Right cardiac atrium (tissue), 5 donors: Measurements from ENCODE around the gene SLC25A15. TPM values are rescaled to one million over a fixed set of nuclear protein-coding genes. Genes with fewer than 3 reads are reported as not detected.
"Not testable (repeated sequence)": the region's sequence is repeated elsewhere in the genome, so short reads cannot be mapped to it uniquely, and the experiment has no call there.

Experiments
- ATAC-seq, 2 donors: fragments of 200-7000 bp; cut with Tn5 transposase; one replicate each; pipeline versions ENCODE4 v1.8.0 to v1.9.1; 2020; ENCODE audit warnings: moderate library complexity in 2 of 2, mild to moderate bottlenecking in 1 of 2
- DNase-seq, 3 donors: peaks; one replicate each; pipeline ENCODE4 v3.0.0-alpha.2; 2020
- H3K27ac ChIP-seq: one replicate; pipeline ENCODE4 v1.5.1; 2013; ENCODE audit warnings: mild to moderate bottlenecking, low read length, control low read depth, moderate library complexity
- H3K27me3 ChIP-seq: one replicate; pipeline ENCODE4 v1.6.1; 2013; ENCODE audit not compliant: control insufficient read depth, insufficient read depth
- H3K4me1 ChIP-seq: one replicate; pipeline ENCODE4 v1.6.1; 2013; ENCODE audit warnings: low read length; ENCODE audit not compliant: control insufficient read depth, insufficient read depth
- H3K4me3 ChIP-seq: one replicate; pipeline ENCODE4 v1.5.1; 2013; ENCODE audit warnings: low read length, control low read depth
- H3K9me3 ChIP-seq: one replicate; pipeline ENCODE4 v1.6.1; 2013; ENCODE audit warnings: low read length; ENCODE audit not compliant: control insufficient read depth
- WGBS: extraction: QIAGEN DNeasy Blood & Tissue Kit; methylation state at CpG from one replicate; pipeline ENCODE4 v1.1.7; 2013; 5-methylcytosine and 5-hydroxymethylcytosine counted together
- intact Hi-C, 4 donors: fragments of 100-400 bp; cut with DNase I; formaldehyde crosslinking; loops; one replicate each; pipeline versions ENCODE4 v1.11.0 to v1.14.0; 2022 to 2023
- microRNA-seq, 2 donors: library from miRNA; unstranded; fragments of <30 nt; microRNA quantifications; one replicate each; pipeline ENCODE4 v1.2.0, GENCODE V29; 2020 to 2021
- polyA plus RNA-seq: library from polyadenylated mRNA; stranded (reverse); fragments of 200-250 nt; gene quantifications from one replicate; pipeline ENCODE4 v1.2.3, GENCODE V29; 2013
- total RNA-seq, 4 donors: library from RNA; stranded (reverse); fragmentation: NEBNext Ultra II Directional; extraction: Animal tissue kit (Norgen Biotek cat#: 25700); gene quantifications; one replicate each; pipeline ENCODE4 v1.2.1, GENCODE V29; 2021
- donor health status: healthy with polysubstance abuse.
- donor health status: DM: no; HTN: yes; CAD: no.
- donor health status: DM: no; HTN: no; CAD: no.
- donor health status: DM: no; HTN: yes; CAD: no; lungs with severe emphysema.
- donor health status: DM: yes; HTN: yes; CAD: no.

The SLC25A15 gene
- total and polyA plus RNA-seq, 5 donors: 1.9 to 5.7 (median 4.3) TPM

GRCh38 chr13:40813667-40814454 is 24.4 kb downstream of the SLC25A15 start:
- H3K9me3 ChIP-seq: no peaks in the 10 kb centered on the region
- H3K27me3 ChIP-seq: no peaks in the 10 kb centered on the region
- 78% methylated on average over 7 of the region's 7 CpGs for WGBS
- ATAC-seq (peak in 1 of 2 donors; percentile 50), DNase-seq (no peak)
- H3K4me1 ChIP-seq: no peaks in the 10 kb centered on the region
- H3K4me3 ChIP-seq: no peak overlapping the region
- intact Hi-C loops: no loop called here
- no peak overlapping the region for H3K27ac ChIP-seq

- intact Hi-C loops: no loop called here
- ATAC-seq (no peak), DNase-seq (no peak)
- H3K9me3 ChIP-seq: no peaks in the 10 kb centered on the region
- no peaks in the 10 kb centered on the region for H3K27me3 ChIP-seq
- WGBS: 98% methylated on average over 2 of the region's 2 CpGs
- H3K4me1 ChIP-seq: no peaks in the 10 kb centered on the region
- H3K4me3 ChIP-seq: no peak overlapping the region
- H3K27ac ChIP-seq: no peak overlapping the region
Observed at GRCh38 chr13:40814803-40815202, 25.4 kb downstream of the SLC25A15 start.

GRCh38 chr13:40818926-40819325 is 29.5 kb downstream of the SLC25A15 start:
- Histone ChIP-seq H3K27me3 (no peaks in the 10 kb centered on the region), H3K4me1 (no peaks in the 10 kb centered on the region), H3K27ac (no peak overlapping the region), H3K9me3 (no peaks in the 10 kb centered on the region), H3K4me3 (no peak overlapping the region)
- WGBS: 90% methylated on average over 5 of the region's 5 CpGs
- ATAC-seq (no peak), DNase-seq (no peak)
- intact Hi-C loops: no loop called here

- WGBS: 76% methylated on average over 1 of the region's 1 CpG
Observed at GRCh38 chr13:40819797-40820315, 30.4 kb downstream of the SLC25A15 start.

GRCh38 chr13:40839725-40840124 is 50.3 kb downstream of the SLC25A15 start:
- H3K4me3 ChIP-seq, H3K9me3 ChIP-seq, intact Hi-C loops, ATAC-seq, H3K4me1 ChIP-seq, DNase-seq, H3K27me3 ChIP-seq, H3K27ac ChIP-seq: not testable (repeated sequence)
- 62% methylated on average over 2 of the region's 2 CpGs for WGBS

More at GRCh38 chr13:40819797-40820315, 30.4 kb downstream of the SLC25A15 start:
- Histone ChIP-seq H3K9me3 (no peaks in the 10 kb centered on the region), H3K4me1 (no peaks in the 10 kb centered on the region), H3K27ac (no peak overlapping the region), H3K4me3 (no peak overlapping the region), H3K27me3 (no peaks in the 10 kb centered on the region)
- ATAC-seq (no peak), DNase-seq (no peak)
- intact Hi-C loops: no loop called here

GRCh38 chr13:40840955-40841354 is 51.5 kb downstream of the SLC25A15 start:
- 96% methylated on average over 2 of the region's 2 CpGs for WGBS
- intact Hi-C loops, ATAC-seq, H3K4me1 ChIP-seq, H3K4me3 ChIP-seq, H3K27me3 ChIP-seq, DNase-seq, H3K27ac ChIP-seq, H3K9me3 ChIP-seq: not testable (repeated sequence)

Small RNA genes within 50 kb of the gene (microRNA-seq; reads per million reads assigned to microRNA genes)
- 0 reads per million in 2 donors for gene MIR621

Other genes starting within 250 kb of the SLC25A15 start
- 10 to 100 TPM; 21.0 to 33.6 (median 24.5) TPM for gene FOXO1, start 123.0 kb upstream of the SLC25A15 start, total RNA-seq
- 7.1 TPM for gene FOXO1, start 123.0 kb upstream of the SLC25A15 start, polyA plus RNA-seq
- gene MRPS31, start 18.4 kb upstream of the SLC25A15 start, total RNA-seq: 10 to 100 TPM; 21.0 to 29.9 (median 23.9) TPM
- gene MRPS31, start 18.4 kb upstream of the SLC25A15 start, polyA plus RNA-seq: 44.0 TPM
- gene ELF1, start 229.7 kb downstream of the SLC25A15 start, total RNA-seq: 10 to 100 TPM; 41.3 to 57.1 (median 45.6) TPM
- 16.6 TPM for gene ELF1, start 229.7 kb downstream of the SLC25A15 start, polyA plus RNA-seq